Adrenal gland (tissue), 5 donors: ENCODE results near the gene UNC5C.

ENCODE experiments used
- POLR2A ChIP-seq, 2 donors: fragments of 450-650 bp; IDR thresholded peaks; one replicate each; pipeline ENCODE4 v1.6.1; 2017; ENCODE audit warnings: antibody characterized with exemption in 2 of 2, mild to moderate bottlenecking in 2 of 2, moderate library complexity in 1 of 2
- TF ChIP-seq, protein P1 (sequence below), 6 experiments: fragments of 450-650 bp in 4 of 6; fragments of 200-600 bp in 2 of 6; sonication (generic) in 1 of 6; IDR thresholded peaks; 1 replicate in 5 of 6; 2 replicates in 1 of 6; pipeline versions ENCODE4 v1.5.1 to v1.8.0; 2016 to 2021; ENCODE audit warnings: antibody characterized with exemption in 6 of 6, mild to moderate bottlenecking in 2 of 6, moderate library complexity in 1 of 6
- donor health status: DM: no; HTN: no; CAD: no.

DNA sequence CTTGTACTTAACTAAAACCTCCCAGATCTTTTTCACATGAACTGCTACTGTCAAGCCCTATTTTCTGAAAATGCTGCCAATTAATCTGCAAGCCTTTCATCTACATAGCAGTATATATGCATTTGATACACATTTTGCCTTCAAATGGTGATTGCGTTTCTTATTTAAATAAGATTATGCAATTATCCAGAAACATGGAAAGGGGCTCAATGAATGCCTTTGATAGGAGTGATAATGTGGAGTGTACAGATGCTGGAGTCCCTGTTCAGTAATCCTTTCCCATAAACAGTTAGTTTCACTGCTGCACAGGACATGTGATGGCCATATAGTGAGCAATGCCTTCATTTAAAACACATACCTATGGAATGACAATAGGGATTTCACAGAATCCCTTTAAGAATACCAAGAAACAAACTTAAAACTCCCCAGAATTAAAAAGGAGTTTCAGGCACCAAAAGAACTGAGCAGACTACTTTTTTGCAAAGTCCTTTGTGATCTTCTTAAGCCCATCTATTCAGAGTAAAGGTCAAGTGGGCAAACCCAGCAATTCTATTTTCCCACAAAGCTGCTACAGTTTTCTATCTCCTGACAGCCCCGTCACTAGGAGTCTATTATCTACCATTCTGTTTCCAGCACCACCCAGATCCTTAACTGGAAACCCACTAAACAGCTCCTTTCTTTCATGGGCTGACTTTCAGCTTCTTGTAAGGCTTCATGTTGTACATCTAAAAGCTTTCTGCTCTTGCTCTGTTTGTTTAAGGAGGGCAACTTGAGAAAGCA is 120.3 kb downstream of the UNC5C start:
- TF ChIP-seq, protein P1, sequence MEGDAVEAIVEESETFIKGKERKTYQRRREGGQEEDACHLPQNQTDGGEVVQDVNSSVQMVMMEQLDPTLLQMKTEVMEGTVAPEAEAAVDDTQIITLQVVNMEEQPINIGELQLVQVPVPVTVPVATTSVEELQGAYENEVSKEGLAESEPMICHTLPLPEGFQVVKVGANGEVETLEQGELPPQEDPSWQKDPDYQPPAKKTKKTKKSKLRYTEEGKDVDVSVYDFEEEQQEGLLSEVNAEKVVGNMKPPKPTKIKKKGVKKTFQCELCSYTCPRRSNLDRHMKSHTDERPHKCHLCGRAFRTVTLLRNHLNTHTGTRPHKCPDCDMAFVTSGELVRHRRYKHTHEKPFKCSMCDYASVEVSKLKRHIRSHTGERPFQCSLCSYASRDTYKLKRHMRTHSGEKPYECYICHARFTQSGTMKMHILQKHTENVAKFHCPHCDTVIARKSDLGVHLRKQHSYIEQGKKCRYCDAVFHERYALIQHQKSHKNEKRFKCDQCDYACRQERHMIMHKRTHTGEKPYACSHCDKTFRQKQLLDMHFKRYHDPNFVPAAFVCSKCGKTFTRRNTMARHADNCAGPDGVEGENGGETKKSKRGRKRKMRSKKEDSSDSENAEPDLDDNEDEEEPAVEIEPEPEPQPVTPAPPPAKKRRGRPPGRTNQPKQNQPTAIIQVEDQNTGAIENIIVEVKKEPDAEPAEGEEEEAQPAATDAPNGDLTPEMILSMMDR (IDR thresholded peaks at IDR 0.05) = no peak
- TF ChIP-seq POLR2A (IDR thresholded peaks at IDR 0.05) = no peak
